PC-3 (cell line): ENCODE results near the gene PSAPL1. TPM values are rescaled to one million over a fixed set of nuclear protein-coding genes. Genes with fewer than 3 reads are reported as not detected.

Experiments
- ATAC-seq: fragments of 200-7000 bp; cut with Tn5 transposase; 2 replicates; pipeline ENCODE4 v1.9.1; 2020; ENCODE audit warnings: mild to moderate bottlenecking, moderate library complexity
- BruUV-seq: library from RNA; stranded (reverse); fragments of 400-500 nt; replicated peaks from 2 replicates; lab custom pipeline; 2021; lab: Mats Ljungman, UMichigan
- CTCF ChIA-PET: fragments of 300-600 bp; sonication (Branson Sonifier 250); formaldehyde crosslinking; loops from one replicate; lab custom pipeline; 2022; ENCODE audit warnings: antibody characterized with exemption; lab: Charles Lee
- POLR2A ChIA-PET: fragments of 300-600 bp; sonication (Branson Sonifier 250); formaldehyde crosslinking; loops from one replicate; lab custom pipeline; 2022; ENCODE audit warnings: antibody characterized with exemption; ENCODE audit not compliant: unreplicated experiment; lab: Charles Lee
- DNase-seq: peaks from one replicate; pipeline ENCODE4 v3.0.0-alpha.2; 2015
- H2AFZ ChIP-seq: fragments of 300-600 bp; sonication (generic); 2 replicates; pipeline ENCODE4 v1.6.0; 2016; ENCODE audit warnings: antibody characterized with exemption, low read length
- H3F3A ChIP-seq: fragments of 300-600 bp; sonication (generic); one replicate; pipeline ENCODE4 v1.6.0; 2017; ENCODE audit warnings: antibody characterized with exemption, low read length, control low read depth, mild to moderate bottlenecking; ENCODE audit not compliant: unreplicated experiment
- H3K27ac ChIP-seq: fragments of 300-600 bp; sonication (generic); 2 replicates; pipeline ENCODE4 v1.5.1; 2016; ENCODE audit warnings: mild to moderate bottlenecking, low read length
- H3K27me3 ChIP-seq: fragments of 300-600 bp; sonication (generic); 2 replicates; pipeline ENCODE4 v1.6.1; 2016; ENCODE audit warnings: low read length, mixed read lengths
- H3K36me3 ChIP-seq: fragments of 300-600 bp; sonication (generic); 2 replicates; pipeline ENCODE4 v1.6.1; 2016; ENCODE audit warnings: low read depth, mixed run types, low read length, mixed read lengths
- H3K4me1 ChIP-seq: fragments of 300-600 bp; sonication (generic); 2 replicates; pipeline ENCODE4 v1.5.1; 2016; ENCODE audit warnings: low read length; ENCODE audit not compliant: insufficient read depth
- H3K4me2 ChIP-seq: fragments of 300-600 bp; sonication (generic); 2 replicates; pipeline ENCODE4 v1.6.0; 2016; ENCODE audit warnings: low read length
- H3K4me3 ChIP-seq: fragments of 300-600 bp; sonication (generic); 2 replicates; pipeline ENCODE4 v1.5.1; 2016; ENCODE audit warnings: mild to moderate bottlenecking, low read length, mixed read lengths
- H3K79me2 ChIP-seq: fragments of 300-600 bp; sonication (generic); 2 replicates; pipeline ENCODE4 v1.6.1; 2017; ENCODE audit warnings: low read length, mixed read lengths
- H3K9ac ChIP-seq: fragments of 300-600 bp; sonication (generic); 2 replicates; pipeline ENCODE4 v1.6.0; 2016; ENCODE audit warnings: mild to moderate bottlenecking, low read length
- H3K9me2 ChIP-seq: fragments of 300-600 bp; sonication (generic); replicated peaks from 2 replicates; pipeline ENCODE4 v1.6.1; 2016; ENCODE audit warnings: mixed run types, low read length, mixed read lengths
- H3K9me3 ChIP-seq: fragments of 300-600 bp; sonication (generic); 2 replicates; pipeline ENCODE4 v1.6.1; 2016; ENCODE audit warnings: low read length, mixed read lengths
- H4K20me1 ChIP-seq: fragments of 300-600 bp; sonication (generic); 2 replicates; pipeline ENCODE4 v1.6.1; 2016; ENCODE audit warnings: low read length, mixed read lengths
- EZH2 ChIP-seq: fragments of 300-600 bp; sonication (generic); IDR thresholded peaks from one replicate; pipeline ENCODE4 v1.6.1; 2017; ENCODE audit warnings: antibody characterized with exemption, mild to moderate bottlenecking, low read length; ENCODE audit not compliant: unreplicated experiment
- EZH2phosphoT487 ChIP-seq: fragments of 300-600 bp; sonication (generic); IDR thresholded peaks from 2 replicates; pipeline ENCODE4 v1.6.1; 2018; ENCODE audit warnings: mild to moderate bottlenecking, antibody characterized with exemption, low read length, borderline replicate concordance
- intact Hi-C: fragments of 100-400 bp; cut with micrococcal nuclease; formaldehyde crosslinking; loops from 2 replicates; pipeline ENCODE4 v1.9.0; 2023
- total RNA-seq: library from RNA; depleted of rRNA; stranded (reverse); fragments of >200 nt; gene quantifications from 2 replicates; pipeline ENCODE4 v1.2.3, GENCODE V29; 2014
- TF ChIP-seq, protein P1 (sequence below): fragments of 300-600 bp; sonication (generic); conservative IDR thresholded peaks from 2 replicates; pipeline ENCODE4 v1.5.1; 2017; ENCODE audit warnings: antibody characterized with exemption, low read depth, mild to moderate bottlenecking, low read length

PSAPL1 gene
- total RNA-seq, 1 experiment from 2014 or later = 0.15 TPM

DNA sequence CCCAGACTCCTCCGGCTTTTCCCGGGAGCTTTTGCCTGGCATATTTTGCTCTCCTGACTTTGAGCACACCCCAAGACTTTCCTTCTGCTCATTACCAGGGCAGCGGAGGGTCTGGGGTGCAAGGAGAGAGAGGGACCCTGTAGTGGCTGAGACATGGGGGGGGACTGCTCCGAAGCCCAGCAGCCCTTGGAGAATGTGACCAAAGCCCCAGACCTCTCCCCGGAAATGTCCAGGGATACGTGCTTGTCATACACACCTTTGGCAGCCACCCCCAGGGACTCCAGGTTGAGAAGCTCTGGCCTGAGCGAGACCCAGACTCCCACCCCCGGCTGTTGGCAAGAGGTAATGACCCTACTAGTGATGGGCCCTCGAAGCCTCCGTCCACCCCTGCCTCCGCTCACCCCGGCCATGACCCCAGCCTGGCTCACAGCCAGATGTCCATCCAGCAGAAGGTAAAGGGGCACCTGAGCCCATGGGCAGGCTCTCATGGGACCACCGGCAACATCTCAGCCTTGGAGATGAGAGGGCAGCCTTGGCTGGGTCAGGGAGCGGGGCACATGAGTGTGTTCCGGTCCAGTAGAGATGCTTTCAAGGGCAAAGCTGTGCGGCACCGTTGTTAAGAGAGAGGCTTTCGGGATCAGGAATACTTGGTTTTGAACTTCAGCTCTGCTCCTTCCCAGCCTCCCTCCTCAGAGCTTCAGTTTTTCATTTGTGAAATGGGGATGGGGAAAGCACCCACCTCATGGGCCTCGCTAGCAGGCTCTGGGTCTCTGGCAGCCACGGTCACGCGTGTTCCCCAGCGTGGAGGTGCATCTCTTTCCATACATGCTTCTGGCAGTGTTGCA, 2.0 kb downstream of the PSAPL1 start:
- Histone ChIP-seq H3F3A (no peaks in the 10 kb centered on the region), H3K4me2 (no peak overlapping the region), H3K4me1 (peaks cover 15% of the 10 kb centered on the region; the same call in 1 of the 2 replicates), H3K9me2 (no peaks in the 10 kb centered on the region), H3K4me3 (no peak overlapping the region), H3K27ac (no peak overlapping the region), H3K9me3 (no peaks in the 10 kb centered on the region), H2AFZ (no peak overlapping the region), H3K27me3 (no peaks in the 10 kb centered on the region), H3K36me3 (no peaks in the 10 kb centered on the region), H4K20me1 (no peaks in the 10 kb centered on the region), H3K9ac (no peak overlapping the region), H3K79me2 (no peaks in the 10 kb centered on the region)
- no TSS peak for BruUV-seq
- no peak for TF ChIP-seq EZH2phosphoT487
- no peak for TF ChIP-seq EZH2
- TF ChIP-seq, protein P1, sequence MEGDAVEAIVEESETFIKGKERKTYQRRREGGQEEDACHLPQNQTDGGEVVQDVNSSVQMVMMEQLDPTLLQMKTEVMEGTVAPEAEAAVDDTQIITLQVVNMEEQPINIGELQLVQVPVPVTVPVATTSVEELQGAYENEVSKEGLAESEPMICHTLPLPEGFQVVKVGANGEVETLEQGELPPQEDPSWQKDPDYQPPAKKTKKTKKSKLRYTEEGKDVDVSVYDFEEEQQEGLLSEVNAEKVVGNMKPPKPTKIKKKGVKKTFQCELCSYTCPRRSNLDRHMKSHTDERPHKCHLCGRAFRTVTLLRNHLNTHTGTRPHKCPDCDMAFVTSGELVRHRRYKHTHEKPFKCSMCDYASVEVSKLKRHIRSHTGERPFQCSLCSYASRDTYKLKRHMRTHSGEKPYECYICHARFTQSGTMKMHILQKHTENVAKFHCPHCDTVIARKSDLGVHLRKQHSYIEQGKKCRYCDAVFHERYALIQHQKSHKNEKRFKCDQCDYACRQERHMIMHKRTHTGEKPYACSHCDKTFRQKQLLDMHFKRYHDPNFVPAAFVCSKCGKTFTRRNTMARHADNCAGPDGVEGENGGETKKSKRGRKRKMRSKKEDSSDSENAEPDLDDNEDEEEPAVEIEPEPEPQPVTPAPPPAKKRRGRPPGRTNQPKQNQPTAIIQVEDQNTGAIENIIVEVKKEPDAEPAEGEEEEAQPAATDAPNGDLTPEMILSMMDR = no peak
- DNase-seq = no peak
- ChIA-PET CTCF (no interaction called here), POLR2A (no interaction called here)
- intact Hi-C loops = no loop called here
- ATAC-seq = no peak

DNA sequence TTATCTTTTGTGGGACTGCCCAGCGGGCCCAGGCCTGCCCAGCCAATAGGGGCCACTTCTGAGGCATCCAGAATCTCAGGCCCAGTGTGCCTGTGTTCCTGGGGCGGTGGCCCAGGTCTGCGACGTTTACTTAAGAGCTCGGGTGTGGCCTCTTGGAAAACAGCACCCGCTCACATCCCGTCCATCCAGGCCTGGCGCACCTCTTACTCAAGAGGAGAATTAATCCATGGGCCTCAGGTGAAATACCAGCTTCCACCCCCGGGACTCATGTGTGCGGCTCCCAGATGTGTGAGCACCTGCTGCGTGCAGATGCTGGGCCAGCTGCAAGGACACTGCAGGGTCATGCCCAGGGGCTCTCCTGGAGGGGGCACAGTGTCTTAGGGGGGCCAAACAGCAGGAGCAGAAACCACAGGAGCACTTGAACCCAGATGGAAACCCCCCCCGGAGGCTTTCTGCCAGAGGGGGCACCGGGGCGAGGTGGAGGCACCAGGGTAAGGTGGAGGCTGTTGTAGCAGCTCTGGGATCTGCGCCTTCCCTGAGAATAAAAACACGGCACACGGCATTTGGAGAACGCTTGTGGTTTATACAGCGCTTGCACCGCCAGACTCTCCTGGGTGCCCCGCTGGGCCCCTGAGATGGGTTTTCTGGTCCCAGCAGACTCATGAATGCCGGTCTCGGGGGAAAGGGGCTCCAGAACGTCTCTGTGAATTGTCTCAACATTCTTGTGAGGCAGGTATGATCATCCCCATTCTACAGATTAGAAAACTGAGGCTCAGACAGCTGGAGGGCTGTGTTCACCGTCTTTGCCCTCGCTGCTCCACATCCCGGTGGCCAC, 2.8 kb downstream of the PSAPL1 start:
- no peaks in the 10 kb centered on the region for H3K9me2 ChIP-seq
- BruUV-seq = no TSS peak
- DNase-seq (peak; percentile 40), ATAC-seq (peak; percentile 28; the same call in 1 of the 2 replicates)
- no peak overlapping the region for H3K4me3 ChIP-seq
- H3K4me2 ChIP-seq = no peak overlapping the region
- no peak overlapping the region for H3K27ac ChIP-seq
- H4K20me1 ChIP-seq = no peaks in the 10 kb centered on the region
- no peak overlapping the region for H2AFZ ChIP-seq
- ChIA-PET POLR2A (interaction anchor here (0.6 kb wide), 1 partner anchor 219 kb away, joined by 3 read pairs; no protein-coding TSS in a partner anchor), CTCF (no interaction called here)
- H3K9ac ChIP-seq = no peak overlapping the region
- peaks cover 15% of the 10 kb centered on the region; the same call in 1 of the 2 replicates for H3K4me1 ChIP-seq
- H3K79me2 ChIP-seq = no peaks in the 10 kb centered on the region
- no peaks in the 10 kb centered on the region for H3K9me3 ChIP-seq
- H3F3A ChIP-seq = no peaks in the 10 kb centered on the region
- H3K36me3 ChIP-seq = no peaks in the 10 kb centered on the region
- TF ChIP-seq, protein P1 = no peak
- no peak for TF ChIP-seq EZH2
- TF ChIP-seq EZH2phosphoT487 = no peak
- no peaks in the 10 kb centered on the region for H3K27me3 ChIP-seq
- intact Hi-C loops = no loop called here
